ENCODE results near the gene PRDM5.
A peak's percentile ranks its signal among the peaks of the same experiment; 100 is the strongest.
"Not testable (repeated sequence)": the region's sequence is repeated elsewhere in the genome, so short reads cannot be mapped to it uniquely, and the experiment has no call there.

PRDM5 gene

DNA sequence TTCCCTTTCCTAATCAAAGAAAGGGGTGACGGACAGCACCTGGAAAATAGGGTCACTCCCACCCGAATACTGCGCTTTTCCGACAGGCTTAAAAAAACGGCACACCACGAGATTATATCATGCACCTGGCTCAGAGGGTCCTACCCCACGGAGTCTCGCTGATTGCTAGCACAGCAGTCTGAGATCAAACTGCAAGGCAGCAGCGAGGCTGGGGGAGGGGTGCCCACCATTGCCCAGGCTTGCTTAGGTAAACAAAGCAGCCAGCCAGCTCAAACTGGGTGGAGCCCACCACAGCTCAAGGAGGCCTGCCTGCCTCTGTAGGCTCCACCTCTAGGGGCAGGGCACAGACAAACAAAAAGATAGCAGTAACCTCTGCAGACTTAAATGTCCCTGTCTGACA lies 180.9 kb downstream of the PRDM5 start:
- not testable (repeated sequence) for DNase-seq

- no peak for DNase-seq
Observed at GRCh38 chr4:120736312-120736711, 186.2 kb downstream of the PRDM5 start.

GRCh38 chr4:120733968-120734367 lies 188.6 kb downstream of the PRDM5 start:
- DNase-seq = no peak

DNA sequence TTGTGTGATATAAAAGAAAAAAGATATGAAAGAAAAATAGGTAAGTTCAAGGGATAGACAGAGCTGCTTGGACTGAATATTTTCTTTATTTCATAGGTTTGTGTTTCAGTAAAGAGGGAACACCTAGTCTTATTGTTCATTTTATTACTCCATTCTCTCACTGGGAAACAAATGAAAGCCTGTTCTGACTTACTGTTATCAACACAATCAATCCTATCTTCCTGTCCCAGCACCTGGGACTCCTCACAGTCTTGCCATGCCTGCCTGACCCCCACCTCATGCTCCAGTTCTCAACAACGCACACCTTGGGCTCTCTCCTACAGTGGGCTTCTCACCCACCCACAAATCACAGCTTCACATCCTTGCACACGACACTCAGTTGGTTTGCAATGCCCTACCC lies 189.5 kb downstream of the PRDM5 start:
- no peak for DNase-seq

DNA sequence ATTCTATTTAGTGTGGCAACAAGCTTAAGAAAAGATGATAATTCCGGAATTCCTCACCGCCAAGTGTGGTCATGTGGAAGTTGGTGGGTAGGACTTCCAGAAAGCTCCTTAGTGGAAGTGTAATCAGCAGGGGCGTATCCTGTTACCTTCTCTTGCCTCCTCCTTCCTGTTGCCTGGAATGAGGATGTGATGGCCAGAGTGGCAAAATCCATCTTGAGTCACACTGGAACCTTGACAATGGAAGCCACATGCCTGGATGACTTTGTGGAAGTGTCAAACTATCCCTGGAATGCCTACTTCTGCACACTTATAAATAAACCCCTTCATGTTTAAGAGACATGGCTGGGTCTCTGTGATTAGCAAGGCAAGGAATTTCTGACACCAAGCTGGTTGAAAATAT lies 191.0 kb downstream of the PRDM5 start:
- DNase-seq = no peak

GRCh38 chr4:120730777-120731320 lies 191.7 kb downstream of the PRDM5 start:
- no peak for DNase-seq

GRCh38 chr4:120728892-120729675 lies 193.4 kb downstream of the PRDM5 start:
- DNase-seq = no peak

DNA sequence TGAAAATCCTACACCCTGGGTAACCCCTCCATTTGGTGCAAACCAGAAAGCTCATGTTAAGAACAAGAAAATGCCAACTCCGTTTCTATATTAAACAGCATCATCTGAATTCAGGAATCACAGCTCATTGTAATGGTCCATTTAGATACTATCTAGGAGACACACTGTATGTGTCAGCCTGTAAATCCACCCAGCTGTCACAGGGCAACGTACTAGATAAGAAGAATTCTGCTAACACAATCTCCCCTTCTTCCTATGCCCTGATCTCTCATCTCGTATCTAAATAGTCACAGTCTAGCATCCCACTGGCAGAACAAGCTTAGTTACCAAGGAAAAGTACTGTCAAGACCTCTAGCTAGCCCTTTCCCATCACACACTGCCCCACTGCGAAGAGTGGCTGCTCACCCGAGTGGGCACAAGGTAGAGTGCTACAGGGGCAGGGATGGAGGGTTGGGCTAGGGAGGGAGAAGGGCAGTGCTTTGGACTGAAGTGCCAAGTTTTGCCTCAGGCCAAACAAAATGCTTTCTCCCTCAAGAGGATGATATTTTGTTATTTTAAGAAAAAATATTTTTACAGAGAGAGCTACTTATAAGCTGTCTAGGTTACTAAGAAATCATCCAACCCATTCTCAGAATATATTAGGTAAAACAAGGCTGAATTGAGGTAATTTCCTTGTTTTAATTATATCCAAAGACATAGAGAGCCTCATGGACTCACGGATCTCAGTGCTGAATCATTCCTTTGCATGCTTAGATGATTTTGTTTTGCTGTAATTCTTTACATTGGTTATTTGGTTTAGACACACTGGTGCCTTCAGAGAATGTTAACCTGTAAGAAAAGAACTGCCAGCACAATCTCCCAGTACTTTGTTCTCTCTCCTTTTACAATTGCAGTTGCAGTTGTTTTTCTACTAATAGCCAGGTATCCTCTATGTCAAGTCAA lies 196.6 kb downstream of the PRDM5 start:
- no peak for DNase-seq

- DNase-seq = no peak
Observed at GRCh38 chr4:120724656-120725055, 197.9 kb downstream of the PRDM5 start.

DNA sequence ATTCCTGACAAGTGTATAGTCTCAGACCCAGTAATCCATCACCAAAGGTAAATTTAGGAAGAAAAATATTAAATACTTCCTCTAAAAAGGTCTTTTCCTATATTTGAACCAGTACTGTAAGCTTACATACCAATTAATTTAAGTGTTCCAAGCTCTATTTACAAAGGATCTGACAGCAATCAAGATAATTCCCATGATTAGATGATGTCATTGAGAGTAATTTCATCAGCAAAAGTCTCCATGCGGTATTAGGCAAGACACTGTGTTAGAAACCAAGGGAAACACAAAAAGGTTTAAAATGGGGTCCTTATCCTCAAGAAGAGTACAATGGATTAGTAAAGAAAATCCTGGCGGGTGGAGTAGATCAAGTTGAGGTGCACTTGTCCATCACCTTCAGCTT lies 198.5 kb downstream of the PRDM5 start:
- no peak for DNase-seq

- no peak for DNase-seq
Observed at GRCh38 chr4:120723105-120723504, 199.4 kb downstream of the PRDM5 start.

DNA sequence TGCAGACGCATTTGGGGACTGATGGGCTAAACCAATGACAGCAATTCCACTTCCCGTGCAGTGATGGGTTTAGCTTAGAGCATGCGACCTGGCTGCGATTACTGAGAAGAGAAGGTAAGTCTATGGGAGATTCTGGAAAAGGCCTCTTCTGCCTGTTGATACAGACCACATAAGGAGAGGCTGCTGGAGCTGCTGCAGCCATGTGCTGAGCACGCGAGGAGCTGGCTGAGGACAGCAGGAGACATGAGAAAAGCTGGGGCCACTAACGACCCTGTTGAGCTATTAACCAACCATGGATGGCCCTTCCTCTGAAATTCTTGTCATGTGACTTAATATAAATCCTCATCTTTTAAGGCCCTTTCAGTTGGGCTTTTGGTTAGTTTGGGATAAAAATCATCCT lies 199.9 kb downstream of the PRDM5 start:
- no peak for DNase-seq

DNA sequence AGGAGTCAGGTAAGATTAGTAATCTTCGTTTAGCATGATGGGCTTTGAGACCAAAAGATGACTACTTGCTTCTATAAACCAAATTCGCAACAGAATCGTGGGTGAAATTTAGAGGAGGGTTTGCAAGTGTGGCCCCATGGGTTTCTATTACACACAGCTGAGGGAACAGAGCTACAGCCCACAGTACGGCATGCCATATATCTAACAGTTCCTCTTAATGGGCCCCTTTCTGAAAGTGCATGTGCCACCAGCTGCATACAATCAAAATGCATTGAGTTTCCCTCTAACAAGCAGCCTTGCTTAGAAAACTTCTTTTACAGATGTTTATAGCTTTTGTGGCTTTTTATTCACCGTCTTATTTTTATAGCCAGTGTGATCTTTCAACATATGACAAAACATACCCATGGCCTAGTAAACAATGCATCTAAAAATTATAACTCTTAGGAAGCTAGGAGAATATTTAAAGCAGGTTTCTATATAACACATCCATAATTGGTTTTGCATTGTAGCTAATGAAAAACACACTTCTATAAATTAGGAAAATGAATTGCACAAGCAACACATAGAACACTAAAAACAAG lies 202.1 kb downstream of the PRDM5 start:
- DNase-seq = peak; percentile 16

DNA sequence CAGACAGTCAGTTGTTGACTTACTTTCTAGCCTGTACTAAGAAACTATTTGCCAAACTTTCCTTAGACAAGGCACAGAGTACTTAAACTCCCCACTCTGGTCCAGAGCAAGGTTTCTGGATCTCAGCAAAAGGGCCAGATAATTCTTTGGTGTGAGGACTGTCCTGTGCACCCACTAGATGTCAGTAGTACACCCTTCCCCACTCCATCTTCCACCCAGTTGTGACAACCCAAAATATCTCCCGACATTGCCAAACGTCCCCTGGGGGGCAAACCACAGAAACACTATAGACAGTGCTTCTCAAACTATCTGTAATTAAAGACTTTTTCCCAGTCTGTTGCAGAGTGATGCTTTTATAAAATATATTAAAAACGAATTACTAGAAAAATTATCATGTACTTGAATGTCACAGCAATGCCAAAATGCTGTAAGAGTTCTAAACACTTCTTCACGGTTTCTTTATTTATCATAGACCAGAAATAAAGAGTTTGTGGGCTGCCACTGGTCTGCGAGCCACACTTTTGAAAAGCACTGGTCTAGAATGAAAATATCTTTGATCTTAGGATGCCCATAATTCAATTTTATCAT lies 203.5 kb downstream of the PRDM5 start:
- DNase-seq = peak; percentile 20

DNA sequence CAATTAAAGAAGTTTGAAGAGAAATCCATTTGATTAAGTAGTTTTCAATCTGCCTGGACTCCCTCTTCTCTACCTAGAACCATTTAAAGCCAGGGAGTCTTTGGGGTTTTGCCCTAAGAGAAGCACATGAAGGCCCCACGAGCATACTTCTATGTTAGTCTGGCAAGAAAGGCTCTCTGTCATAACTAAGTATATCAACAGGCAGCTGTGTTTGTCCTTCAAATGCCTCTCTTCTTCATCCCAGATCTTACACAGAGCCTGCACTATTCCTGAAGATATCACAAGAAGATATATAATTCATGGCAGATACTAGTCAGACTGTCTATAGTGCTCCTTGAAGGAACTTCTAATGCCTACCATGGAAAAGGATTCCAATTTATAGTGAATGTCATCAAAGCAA lies 206.2 kb downstream of the PRDM5 start:
- no peak for DNase-seq

DNA sequence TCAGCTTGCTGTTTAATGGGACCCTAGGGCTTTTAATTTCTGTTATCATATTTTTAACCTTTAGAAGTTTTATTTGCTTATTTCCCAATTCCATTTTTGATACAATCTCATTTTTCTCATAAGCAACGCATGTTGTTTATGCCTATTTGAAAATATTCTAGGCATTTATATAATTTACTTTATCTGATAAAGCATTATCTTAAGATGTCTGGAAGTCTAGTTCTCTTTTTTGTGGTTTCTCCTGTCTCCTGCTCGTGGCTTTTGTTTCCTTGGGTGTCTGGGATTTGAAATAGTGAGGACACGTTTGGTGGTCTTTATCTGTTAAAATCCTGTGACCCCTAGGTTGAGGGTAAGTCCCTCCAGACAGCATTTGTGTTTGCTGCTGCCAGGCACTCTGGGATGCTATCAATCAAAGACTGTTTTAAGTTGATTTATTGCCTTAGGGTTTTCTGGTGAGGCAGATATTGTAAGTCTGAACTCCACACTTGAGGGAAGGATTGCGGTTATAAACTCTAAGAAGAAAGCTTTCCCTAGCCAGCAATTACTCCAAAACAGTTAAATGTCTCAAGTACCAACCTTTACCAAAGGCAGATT lies 208.0 kb downstream of the PRDM5 start:
- no peak for DNase-seq

GRCh38 chr4:120709991-120710390 lies 212.5 kb downstream of the PRDM5 start:
- DNase-seq = no peak

DNA sequence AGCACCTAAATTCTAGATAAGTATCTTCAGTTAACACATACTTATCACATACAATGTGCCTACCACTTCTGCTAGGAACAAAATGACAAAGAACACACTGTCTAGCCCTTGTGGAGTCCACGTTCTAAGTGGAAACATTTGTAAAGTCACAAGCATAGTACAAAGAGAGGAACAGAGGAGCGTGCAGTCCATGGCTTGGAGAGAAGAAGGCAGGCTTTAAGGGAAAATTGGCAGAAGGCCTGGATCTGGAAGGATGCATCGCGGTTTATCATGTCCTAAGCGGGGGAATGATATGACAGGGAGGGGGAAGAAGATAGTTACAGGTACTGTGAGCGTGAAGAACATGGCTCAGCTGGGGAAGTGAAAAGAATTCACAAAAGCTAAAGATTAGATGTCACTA lies 218.0 kb downstream of the PRDM5 start:
- no peak for DNase-seq

DNA sequence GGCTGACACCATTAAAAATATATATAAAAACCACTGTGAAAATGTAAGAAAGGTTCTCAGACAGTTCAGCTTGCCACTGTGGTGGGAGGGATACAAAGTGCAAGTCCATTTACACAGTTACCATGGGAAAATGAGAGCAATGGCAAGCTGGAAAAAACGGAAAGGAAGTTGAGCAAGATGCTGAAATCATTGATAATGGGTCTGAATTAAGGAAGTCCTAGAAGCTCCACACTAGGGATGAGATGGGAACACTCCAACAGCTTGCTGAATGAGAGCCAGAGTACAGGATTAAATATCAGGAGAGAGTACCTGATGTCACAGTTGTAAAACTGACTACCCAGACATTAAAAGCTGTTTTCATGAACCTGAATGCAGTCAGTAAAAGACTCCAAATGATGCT lies 218.6 kb downstream of the PRDM5 start:
- DNase-seq = peak; percentile 34

DNA sequence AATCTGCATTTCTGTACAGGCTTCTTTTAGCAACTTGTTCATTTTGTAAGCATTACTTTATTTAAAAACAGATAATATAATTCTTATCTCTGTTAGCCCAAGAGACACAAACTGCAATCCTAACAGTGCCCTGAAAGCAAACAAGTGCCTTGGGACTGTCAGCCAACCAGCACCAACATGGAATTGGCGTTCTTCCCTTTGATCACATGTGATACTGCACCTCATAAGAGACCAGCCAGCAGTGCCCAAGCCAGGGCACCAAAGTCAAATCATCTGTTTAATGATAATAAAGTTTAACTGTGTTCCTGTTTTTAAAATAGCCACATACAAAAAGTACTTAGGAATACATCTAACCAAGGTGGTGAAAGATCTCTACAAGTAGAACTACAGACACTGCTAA lies 223.2 kb downstream of the PRDM5 start:
- no peak for DNase-seq

DNA sequence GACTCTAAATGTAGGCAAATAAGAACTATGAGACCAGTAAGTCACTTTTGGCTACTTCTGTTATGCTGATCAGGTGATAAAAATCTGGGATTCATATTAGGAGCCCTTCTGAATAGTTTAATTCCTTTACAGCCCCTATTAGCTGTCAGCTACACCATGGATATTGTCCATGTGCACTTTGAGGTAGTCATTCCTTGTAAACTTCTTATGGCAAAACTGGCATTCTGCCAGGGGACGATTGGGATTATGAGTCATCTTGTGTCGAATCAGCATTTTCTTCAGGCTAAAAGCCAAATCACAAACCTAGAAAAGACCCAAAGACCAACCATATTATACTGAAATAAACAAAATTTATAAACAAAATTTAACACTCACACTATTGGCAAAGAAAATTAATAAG lies 227.6 kb downstream of the PRDM5 start:
- no peak for DNase-seq

DNA sequence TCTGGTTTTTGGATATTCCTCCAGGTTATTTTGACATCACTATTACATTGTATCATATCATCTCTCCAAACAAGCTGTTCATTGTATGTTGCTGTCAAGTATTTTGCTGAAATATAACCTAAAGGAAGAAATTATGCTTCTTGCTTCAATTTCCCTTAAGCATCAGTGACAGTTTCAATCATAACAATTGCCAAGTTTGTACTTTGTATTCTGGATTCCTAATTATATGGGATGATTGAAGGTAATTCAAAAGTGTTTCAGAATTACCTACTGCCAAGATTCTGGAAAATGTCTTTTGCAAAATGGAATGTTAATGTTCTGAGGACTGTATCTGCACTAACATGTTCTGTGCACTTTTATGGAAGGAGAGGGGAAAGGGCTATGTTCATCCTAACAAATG lies 228.7 kb downstream of the PRDM5 start:
- DNase-seq = no peak

- DNase-seq = no peak
Observed at GRCh38 chr4:120692964-120693363, 229.6 kb downstream of the PRDM5 start.
